Measurements from ENCODE around the gene MSL2.
"Not testable (repeated sequence)": the region's sequence is repeated elsewhere in the genome, so short reads cannot be mapped to it uniquely, and the experiment has no call there.

MSL2 gene

DNA sequence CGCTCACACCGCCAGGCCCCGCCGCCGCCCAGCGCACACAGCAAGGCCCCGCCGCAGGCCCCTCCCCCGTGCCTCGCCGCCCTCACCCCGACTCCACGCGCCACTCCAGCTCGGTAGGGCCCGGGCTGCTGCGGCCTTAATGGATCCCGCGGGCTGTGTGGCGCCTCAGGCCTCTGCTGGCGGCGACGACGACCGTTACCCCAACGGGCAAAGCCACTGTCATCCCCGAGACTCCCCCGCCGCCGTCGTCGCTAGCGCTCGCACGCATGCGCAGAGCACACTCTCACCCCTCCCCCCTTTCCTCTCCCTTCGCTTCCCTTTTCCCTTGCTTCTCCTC is at the start of gene MSL2:
Gene MSL2 (minus strand): TSS at position 272 of the 337 bp plus-strand sequence. CDS start 1,222 bp downstream, outside the sequence.
- DNase-seq (ENCODE audit: low read depth), result no peak

- no peak for DNase-seq (ENCODE audit: low read depth)
Observed at GRCh38 chr3:136245691-136246090, 49.6 kb upstream of the MSL2 start.

DNA sequence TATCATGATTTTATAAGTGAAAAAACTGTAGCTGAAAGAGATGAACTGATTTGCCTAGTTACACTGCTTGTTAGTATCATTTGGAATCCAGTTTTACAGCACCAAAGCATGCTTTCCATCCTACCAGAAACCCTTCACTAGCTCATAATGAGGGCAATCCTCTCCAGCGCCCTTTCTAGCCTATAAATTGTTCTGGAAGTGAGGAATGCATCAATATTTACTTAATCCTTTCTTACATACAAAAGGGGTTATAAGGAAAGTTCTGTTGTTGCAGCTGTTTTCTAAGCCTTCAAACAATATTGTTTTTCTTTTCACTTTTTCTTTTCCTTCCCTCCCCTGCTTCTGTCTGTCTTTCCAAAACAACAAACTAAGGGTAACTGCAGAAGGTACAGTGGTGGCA is 43.0 kb upstream of the MSL2 start:
- DNase-seq (ENCODE audit: low read depth), result no peak

- no peak for DNase-seq (ENCODE audit: low read depth)
Observed at GRCh38 chr3:136237961-136238649, 42.0 kb upstream of the MSL2 start.

DNA sequence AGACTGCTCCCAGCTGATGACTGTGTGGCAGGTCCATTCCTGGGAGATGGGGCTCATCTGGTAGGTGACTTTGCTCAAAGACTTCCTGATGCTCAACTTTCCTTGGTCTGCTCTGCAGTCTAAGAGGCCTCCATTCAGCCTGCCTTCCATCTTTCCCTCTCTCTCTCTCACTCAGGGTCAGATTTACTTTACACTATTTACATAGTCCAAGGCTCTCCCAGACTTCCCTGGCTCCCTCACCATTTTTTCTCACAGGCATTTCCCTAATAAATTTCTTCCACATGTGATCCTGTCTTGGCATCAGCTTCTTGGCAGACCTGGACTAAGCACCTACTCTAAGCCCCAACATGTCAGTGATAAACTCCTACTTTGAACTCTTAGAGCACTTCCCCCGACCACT is 41.0 kb upstream of the MSL2 start:
- no peak for DNase-seq (ENCODE audit: low read depth)

DNA sequence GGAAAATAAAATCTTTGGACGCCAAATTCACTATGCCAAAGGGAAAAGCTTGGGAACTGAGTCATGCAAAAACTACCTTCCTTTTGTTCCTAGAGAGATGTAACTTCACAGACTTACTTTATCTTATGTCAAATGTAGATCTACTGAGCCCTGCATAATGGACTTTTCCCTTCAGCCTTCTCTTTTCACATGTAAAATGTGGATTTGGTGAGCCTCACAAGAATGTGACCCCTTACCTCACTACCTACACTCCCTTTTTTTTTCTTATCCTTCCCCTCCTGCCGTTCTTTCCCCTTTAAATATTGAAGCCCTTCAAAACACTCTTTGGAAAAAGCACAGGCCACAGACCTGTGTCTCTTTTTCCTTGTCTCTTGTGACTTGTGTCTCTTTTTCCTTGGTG is 40.0 kb upstream of the MSL2 start:
- DNase-seq (ENCODE audit: low read depth), result no peak

GRCh38 chr3:136235545-136235944 is 39.4 kb upstream of the MSL2 start:
- no peak for DNase-seq (ENCODE audit: low read depth)

DNA sequence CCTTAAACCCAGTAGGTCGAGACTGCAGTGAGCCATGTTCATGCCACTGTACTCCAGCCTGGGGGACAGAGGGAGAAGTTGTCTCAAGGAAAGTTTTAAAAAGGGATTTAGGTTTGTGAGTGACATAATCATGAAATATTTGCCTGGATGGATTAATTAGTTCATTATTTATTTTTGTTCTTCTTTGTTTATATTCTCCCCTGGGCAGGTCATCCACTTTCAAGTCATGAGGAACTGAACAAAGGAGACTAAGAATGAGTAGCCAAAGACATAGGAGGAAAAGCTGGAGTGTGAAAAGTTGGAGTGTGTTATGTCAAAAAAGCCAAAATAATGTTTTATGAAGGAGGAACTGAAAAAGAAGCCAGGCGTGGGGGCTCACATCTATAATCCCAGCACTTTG is 36.3 kb upstream of the MSL2 start:
- DNase-seq (ENCODE audit: low read depth), result no peak

GRCh38 chr3:136222746-136223145 is 26.6 kb upstream of the MSL2 start:
- DNase-seq (ENCODE audit: low read depth), result not testable (repeated sequence)

GRCh38 chr3:136211547-136211946 is 15.4 kb upstream of the MSL2 start:
- DNase-seq (ENCODE audit: low read depth), result no peak

GRCh38 chr3:136209921-136210320 is 13.8 kb upstream of the MSL2 start:
- DNase-seq (ENCODE audit: low read depth), result no peak

GRCh38 chr3:136207489-136208115 is 11.5 kb upstream of the MSL2 start:
- DNase-seq (ENCODE audit: low read depth), result no peak

DNA sequence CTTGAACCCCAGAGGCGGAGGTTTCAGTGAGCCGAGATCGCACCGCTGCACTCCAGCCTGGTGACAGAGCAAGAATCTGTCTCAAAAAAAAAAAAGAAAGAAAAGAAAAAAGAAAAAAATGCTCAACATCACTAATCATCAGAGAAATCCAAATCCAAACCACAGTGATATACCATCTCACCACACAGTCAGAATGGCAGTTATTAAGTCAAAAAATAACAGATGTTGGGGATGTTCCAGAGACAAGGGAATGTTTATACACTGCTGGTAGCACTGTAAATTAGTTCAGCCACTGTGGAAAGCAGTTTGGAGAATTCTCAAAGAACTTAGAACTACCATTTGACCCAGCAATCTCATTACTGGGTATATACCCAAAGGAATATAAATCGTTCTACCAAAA is 3.1 kb upstream of the MSL2 start:
- not testable (repeated sequence) for DNase-seq (ENCODE audit: low read depth)

GRCh38 chr3:136198462-136199078 is 2.4 kb upstream of the MSL2 start:
- DNase-seq (ENCODE audit: low read depth), result not testable (repeated sequence)

GRCh38 chr3:136197159-136197793 is 1.1 kb upstream of the MSL2 start:
- DNase-seq (ENCODE audit: low read depth), result no peak

GRCh38 chr3:136196401-136197158 is 445 bp upstream of the MSL2 start:
- DNase-seq (ENCODE audit: low read depth), result peak; percentile 100

- peak; percentile 55 for DNase-seq (ENCODE audit: low read depth)
Observed at GRCh38 chr3:136195258-136196063, 674 bp downstream of the MSL2 start.

DNA sequence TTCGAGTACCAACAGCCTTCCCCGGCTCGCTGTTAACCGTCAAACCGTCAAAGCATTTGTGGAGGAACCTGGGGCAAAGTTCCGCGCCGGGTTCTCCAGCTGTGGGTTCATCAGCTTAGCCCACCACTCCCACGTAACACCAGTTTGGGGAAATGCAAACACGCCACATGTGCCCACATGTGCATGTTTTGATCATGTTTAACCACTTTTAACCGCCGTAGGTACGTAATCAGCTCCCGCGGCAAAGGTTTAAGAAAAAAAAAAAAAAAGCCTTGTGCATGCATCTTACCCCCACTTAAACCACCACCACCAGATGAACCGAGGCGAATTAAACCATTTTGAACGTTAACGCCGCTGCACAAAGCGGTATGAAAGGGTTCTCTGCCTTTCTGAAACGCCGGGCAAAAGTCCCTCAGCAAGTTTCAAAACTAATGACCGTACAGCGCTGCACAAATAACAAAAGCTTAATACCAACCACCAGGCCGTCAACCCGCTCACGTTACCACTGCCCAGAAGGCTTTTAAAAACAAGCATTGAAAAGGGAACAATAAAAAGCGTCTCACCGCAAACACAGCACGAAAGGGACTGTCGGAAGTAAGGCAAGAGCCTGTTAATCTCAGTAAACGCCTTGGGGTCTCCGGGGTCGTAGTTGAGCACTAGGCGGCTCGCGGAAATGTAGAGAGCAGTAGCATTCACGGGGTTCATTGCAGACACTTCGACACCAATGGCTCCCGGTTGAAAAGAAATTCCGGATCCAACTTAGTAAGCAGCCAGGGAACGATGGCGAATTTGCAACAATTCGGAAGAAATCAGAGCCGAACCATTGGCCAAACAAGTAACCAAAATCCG is 1.5 kb downstream of the MSL2 start:
- DNase-seq (ENCODE audit: low read depth), result no peak

GRCh38 chr3:136193278-136194054 is 2.7 kb downstream of the MSL2 start:
- DNase-seq (ENCODE audit: low read depth), result no peak

GRCh38 chr3:136192831-136193230 is 3.3 kb downstream of the MSL2 start:
- DNase-seq (ENCODE audit: low read depth), result no peak
